ENCODE measurements around the gene HNRNPDL.
A peak's percentile ranks its signal among the peaks of the same experiment; 100 is the strongest.

The HNRNPDL gene

GRCh38 chr4:82382751-82383150 is 47.5 kb downstream of the HNRNPDL start:
- no peak for DNase-seq

GRCh38 chr4:82381661-82382296 is 48.5 kb downstream of the HNRNPDL start:
- DNase-seq = no peak

GRCh38 chr4:82381235-82381634 is 49.0 kb downstream of the HNRNPDL start:
- DNase-seq = no peak

- no peak for DNase-seq
These were observed 49.4 kb downstream of the HNRNPDL start for GRCh38 chr4:82380831-82381230.

GRCh38 chr4:82380344-82380743 is 49.9 kb downstream of the HNRNPDL start:
- DNase-seq = no peak

GRCh38 chr4:82376109-82376508 is 54.2 kb downstream of the HNRNPDL start:
- no peak for DNase-seq

GRCh38 chr4:82373816-82374625 is 56.2 kb downstream of the HNRNPDL start, which contains the start of gene HNRNPD:
TSS of gene HNRNPD (minus strand) at chr4:82373991. CDS start at chr4:82373678, 313 bp downstream.
- peak; percentile 100 for DNase-seq

GRCh38 chr4:82373486-82373815 is 56.8 kb downstream of the HNRNPDL start:
- DNase-seq = no peak

Measured in fibroblast of skin of abdomen (primary cell).